Breast epithelium (tissue), 3 donors: ENCODE measurements around the gene CNGA4.

Source experiments
- CTCF ChIP-seq, 3 donors: fragments of 450-650 bp; IDR thresholded peaks; one replicate each; pipeline ENCODE4 v1.5.1; 2016 to 2017; ENCODE audit warnings: antibody characterized with exemption in 3 of 3, mild to moderate bottlenecking in 3 of 3, moderate library complexity in 3 of 3
- POLR2A ChIP-seq: fragments of 450-650 bp; IDR thresholded peaks from one replicate; pipeline ENCODE4 v1.6.1; 2016; ENCODE audit warnings: antibody characterized with exemption, mild to moderate bottlenecking, moderate library complexity

GRCh38 chr11:6216501-6216900, 22.4 kb upstream of the CNGA4 start:
- TF ChIP-seq POLR2A = no peak
- TF ChIP-seq CTCF (IDR thresholded peaks at IDR 0.05) = no peak
